H1 (cell line): ENCODE data around the gene TMEM156.

ENCODE experiments used
- CHD2 ChIP-seq: IDR thresholded peaks from 2 replicates; pipeline ENCODE4 v1.6.1; 2012; ENCODE audit warnings: low read length, improper control_type of control experiment
- CTCF ChIP-seq, 3 experiments: IDR thresholded peaks; 1 replicate in 2 of 3; 2 replicates in 1 of 3; pipeline versions ENCODE4 v1.5.1 to v1.6.1; 2011; ENCODE audit warnings: low read length in 3 of 3, mild to moderate bottlenecking in 3 of 3, inconsistent platforms in 2 of 3, low read depth in 1 of 3, moderate library complexity in 1 of 3; ENCODE audit not compliant: insufficient read depth in 1 of 3; ENCODE audit errors: control extremely low read depth in 1 of 3
- SRF ChIP-seq: IDR thresholded peaks from 2 replicates; pipeline ENCODE4 v1.6.1; 2011; ENCODE audit warnings: mild to moderate bottlenecking, low read depth, low read length, moderate library complexity
- ZNF274 ChIP-seq: IDR thresholded peaks from 2 replicates; pipeline ENCODE4 v1.7.0; 2012; ENCODE audit warnings: low read length, borderline replicate concordance; ENCODE audit errors: extremely low read depth
- TF ChIP-seq, protein P1 (sequence below): IDR thresholded peaks from 2 replicates; pipeline ENCODE4 v1.6.1; 2012; ENCODE audit warnings: low read length, inconsistent platforms

DNA sequence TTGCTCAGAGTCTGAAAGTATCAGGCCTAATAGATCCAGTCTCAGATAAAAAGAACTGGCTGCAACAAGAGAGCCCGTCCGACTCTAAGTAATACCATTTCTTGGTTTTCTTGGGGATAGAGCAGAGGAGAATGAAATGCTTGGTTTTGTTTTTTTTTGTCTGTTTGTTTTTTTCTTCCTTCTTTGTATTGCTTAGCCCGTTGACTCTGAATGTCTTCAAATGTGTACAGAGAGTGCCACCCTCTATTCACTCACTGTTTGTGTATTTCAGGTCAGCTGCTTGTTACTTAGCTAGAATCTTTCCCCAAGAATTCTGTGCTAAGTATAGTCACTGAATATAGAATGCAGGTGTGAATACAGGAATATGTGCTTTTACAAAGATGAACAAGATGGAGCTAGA lies 5.7 kb upstream of the TMEM156 start:
- TF ChIP-seq ZNF274: no peak
- TF ChIP-seq CTCF (IDR thresholded peaks at IDR 0.05; ENCODE audit: control extremely low read depth in 1 of 3, insufficient read depth in 1 of 3, low read depth in 1 of 3, low read length in 3 of 3): no peak
- TF ChIP-seq, protein P1, sequence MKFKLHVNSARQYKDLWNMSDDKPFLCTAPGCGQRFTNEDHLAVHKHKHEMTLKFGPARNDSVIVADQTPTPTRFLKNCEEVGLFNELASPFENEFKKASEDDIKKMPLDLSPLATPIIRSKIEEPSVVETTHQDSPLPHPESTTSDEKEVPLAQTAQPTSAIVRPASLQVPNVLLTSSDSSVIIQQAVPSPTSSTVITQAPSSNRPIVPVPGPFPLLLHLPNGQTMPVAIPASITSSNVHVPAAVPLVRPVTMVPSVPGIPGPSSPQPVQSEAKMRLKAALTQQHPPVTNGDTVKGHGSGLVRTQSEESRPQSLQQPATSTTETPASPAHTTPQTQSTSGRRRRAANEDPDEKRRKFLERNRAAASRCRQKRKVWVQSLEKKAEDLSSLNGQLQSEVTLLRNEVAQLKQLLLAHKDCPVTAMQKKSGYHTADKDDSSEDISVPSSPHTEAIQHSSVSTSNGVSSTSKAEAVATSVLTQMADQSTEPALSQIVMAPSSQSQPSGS: no peak
- no peak for TF ChIP-seq CHD2
- no peak for TF ChIP-seq SRF
